Fibroblast of gingiva (primary cell): Measurements from ENCODE around the gene ADAMTS2.

Source experiments
- DNase-seq: peaks from one replicate; pipeline ENCODE4 v3.0.0-alpha.2; 2011; ENCODE audit warnings: low read depth

ADAMTS2 gene

GRCh38 chr5:179343719-179344430 lies 1.4 kb downstream of the ADAMTS2 start:
- DNase-seq = peak; percentile 53

DNA sequence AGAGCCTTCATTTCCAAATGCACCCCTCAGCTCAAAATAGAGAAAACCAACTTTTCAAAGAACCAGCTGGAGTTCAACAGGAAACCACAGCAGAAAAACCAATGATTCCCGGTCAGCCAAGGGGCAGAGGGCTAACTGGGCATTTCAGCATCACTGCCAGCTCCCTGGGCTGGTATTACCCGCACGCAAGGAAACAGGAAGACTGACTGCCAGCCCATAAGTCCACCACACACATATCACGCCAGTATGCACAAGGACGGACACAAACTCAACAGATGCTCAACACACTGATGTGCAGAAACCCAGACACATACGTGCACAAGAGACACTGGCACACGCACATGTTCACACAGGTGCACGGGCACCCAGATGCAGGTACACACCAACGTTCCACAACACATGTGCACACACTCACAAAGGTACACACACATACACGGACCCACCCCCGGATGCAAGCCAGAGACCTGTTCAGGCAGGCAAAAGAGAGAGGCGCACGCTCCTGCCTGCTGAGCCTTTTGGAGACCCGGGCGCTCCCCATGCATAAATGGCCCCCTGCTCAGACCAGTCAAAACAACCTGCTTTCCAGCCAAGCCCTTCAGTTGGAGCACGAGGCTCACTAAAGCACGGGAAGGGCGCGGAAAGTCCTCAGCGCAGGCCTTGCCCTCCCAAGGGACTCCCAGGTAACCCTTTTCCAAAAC lies 2.1 kb downstream of the ADAMTS2 start:
- peak; percentile 31 for DNase-seq

GRCh38 chr5:179342577-179342976 lies 2.7 kb downstream of the ADAMTS2 start:
- DNase-seq = peak; percentile 70

- DNase-seq = no peak
Observed at GRCh38 chr5:179340465-179340864, 4.8 kb downstream of the ADAMTS2 start.

GRCh38 chr5:179339996-179340395 lies 5.3 kb downstream of the ADAMTS2 start:
- DNase-seq = no peak

DNA sequence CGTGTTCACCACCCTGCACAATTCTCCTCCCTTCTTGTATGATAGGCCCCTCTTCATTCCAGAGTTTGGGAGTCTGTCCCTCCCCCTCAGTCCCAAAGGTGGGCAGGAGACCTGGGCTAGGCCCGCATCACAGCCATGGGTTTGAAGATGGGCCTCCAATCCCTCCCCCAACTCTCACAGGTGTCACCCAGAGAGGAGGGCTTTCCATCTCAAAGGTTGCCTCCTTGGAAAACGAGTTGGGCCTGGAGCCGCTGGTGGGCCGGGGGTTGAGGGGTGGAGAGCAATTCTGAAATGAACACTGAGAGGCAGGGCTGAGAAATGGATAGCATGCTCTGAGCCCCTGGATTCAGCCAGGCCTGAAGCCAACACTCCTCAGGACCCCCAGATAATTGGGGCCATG lies 6.2 kb downstream of the ADAMTS2 start:
- no peak for DNase-seq

GRCh38 chr5:179337796-179338676 lies 7.2 kb downstream of the ADAMTS2 start:
- DNase-seq = no peak

DNA sequence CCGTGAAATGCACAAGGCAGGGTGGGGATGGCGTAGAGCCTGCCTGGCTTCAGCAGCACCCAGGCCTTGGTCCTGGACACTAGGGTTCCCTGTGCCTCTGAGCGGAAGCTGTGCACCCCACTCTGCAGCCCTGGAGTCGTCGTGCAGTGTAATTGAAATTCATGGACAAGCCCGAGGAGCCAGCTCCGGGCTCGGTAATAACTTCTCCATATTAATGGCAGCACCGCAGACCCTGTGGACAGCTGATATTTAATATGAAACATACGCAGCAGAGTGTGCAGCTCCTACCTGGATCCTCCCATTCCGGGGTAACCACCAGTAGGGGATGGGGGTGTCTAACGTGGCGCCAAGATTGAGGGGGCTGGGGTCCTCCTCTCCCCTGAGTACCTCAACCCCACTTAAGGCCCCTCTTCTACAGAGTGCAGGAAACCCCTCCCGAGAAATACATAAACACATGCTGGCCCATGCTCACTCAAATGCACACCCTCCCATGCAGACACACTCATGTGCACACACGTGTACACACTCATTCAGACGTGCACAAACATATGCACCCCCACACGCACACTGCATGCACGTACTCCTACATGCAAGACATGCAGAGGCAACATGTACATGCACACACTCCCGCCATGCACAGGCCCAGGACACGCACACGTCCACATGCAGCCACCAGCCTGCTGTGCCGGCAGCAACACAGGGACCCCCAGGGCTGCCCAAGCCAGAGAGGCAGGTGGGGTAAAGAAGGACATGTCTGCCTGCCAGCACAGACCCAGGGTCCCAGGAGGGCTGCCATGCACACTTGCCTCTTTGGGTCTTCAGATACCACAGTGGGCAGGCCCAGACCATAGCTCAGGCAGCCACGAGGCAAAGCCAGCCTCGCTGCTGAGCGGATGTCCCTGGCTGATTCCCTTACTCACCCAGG lies 8.1 kb downstream of the ADAMTS2 start:
- no peak for DNase-seq

- no peak for DNase-seq
Observed at GRCh38 chr5:179336126-179336870, 9.0 kb downstream of the ADAMTS2 start.

DNA sequence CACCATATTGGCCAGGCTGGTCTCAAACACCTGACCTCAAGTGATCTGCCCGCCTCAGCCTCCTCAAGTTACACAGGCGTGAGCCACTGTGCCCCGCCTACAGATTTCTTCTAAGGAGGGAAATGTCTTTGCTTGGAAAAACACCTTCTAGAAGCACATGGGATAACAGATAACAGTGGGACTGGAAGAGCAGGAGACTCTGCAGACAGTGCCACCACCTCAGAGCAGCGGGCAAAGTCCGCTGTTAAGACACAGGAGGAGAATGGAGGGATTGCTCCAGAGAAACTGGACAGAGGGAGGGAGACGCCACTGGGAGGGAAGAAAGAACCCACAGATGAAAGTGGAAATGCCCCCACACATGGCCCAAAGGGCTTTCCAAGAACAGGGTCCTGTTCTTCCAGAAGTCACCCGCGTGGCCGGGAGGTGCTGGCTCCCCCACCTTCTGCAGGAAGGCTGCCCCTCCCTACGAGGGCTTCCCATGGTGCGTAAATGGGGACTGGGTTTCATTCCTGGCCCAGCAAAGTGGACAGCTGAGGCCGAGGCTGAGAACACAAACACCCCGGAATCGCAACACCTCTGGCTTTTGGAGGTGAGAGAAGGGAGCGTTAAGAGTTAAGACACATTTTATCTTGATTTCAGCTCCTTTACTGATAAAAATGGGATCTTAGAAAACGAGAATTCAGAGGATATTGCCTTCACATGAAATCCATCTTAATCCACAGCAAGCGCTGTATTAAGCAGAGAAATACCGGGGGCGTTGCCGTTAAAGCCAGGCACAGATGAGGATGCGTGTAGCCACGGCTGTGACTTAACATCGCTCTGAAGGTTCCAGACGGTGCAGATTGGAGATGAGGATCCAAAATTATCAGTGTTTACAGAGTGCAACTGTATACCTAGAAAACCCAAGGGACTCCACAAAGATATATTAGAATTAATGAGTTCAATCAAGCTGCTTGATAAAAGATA lies 11.2 kb downstream of the ADAMTS2 start:
- no peak for DNase-seq

DNA sequence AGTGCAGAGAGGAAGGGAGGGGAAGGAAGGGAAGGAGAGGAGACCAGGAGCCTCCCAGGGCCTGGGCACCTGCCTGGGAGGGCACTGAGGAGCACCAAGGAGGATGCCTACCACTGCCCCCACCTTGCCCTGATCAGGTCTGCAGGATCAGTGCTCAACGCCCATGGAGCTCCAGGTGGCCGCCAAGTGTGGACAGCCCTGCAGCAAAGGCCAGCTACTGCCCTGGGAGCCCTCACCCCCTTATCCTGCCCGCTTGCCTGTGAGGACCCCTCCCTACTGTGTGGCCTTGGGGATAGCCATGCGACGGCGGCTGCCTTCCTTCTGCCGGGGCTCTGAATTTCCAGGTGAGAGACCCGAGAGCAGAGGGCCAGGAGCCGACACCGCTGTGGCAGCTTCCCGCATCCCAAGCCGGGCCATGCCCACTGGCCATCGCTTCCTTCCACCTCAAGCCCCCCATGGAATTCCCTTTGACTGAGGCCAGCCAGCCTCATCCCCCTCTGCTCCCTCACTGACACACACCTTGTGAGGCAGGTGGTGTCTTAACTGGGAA lies 12.4 kb downstream of the ADAMTS2 start:
- DNase-seq = no peak

GRCh38 chr5:179331591-179332375 lies 13.5 kb downstream of the ADAMTS2 start:
- no peak for DNase-seq

DNA sequence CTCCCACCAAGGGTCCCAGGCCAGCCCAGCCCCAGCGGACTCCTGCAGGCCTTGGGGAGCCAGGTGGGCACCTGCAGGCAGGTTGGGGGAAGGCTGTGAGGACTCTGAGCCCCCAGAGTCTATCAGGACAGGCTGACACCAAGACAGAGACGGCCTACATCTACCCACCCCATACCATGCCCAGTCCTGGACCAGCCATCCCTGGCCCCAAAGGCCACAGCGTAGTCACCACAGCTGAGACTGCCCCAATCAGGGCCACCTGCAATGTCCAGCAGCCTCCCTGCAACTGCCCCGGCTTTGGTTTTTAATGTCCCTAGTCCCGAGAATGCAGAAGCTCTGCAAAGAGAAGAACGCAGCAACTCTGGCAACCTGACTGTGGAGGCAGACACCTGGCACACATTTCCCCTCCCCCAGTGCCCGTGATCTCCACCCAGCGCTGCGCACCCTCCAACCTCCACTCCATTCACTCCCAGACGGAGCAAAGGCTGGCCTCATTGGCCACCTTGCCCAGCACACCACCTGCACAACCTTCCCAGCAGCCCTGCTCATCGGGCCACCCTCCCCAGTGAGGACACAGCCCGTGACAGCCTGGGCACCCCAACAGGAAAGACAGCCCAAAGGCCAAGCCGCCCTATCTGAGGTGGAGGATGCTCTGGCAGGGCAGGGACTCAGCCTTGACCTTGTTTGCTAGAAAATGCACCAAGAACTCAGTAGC lies 14.9 kb downstream of the ADAMTS2 start:
- no peak for DNase-seq

DNA sequence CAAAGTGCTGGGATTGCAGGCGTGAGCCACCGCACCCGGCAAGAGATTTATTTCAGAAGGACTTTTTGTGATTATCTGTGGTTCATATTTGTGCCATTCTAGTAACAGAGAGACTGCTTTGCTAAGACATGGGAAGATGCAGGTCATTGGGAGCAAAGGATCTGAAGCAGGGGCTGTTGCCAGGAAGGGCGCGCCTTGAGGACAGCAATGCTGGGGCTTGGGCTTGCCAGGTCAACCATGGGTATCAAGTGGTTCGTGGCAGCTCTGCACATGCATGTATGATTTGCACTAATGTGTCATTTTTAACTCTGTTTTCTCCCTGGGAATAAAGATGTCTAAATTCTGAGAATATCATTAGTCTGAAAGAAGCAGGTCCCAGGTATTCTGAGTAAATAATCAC lies 17.0 kb downstream of the ADAMTS2 start:
- no peak for DNase-seq

- no peak for DNase-seq
Observed at GRCh38 chr5:179327021-179327735, 18.1 kb downstream of the ADAMTS2 start.

- peak; percentile 98 for DNase-seq
Observed at GRCh38 chr5:179326122-179326927, 18.9 kb downstream of the ADAMTS2 start.
